HepG2 (cell line): Measurements from ENCODE around the gene RNASE7. TPM values are rescaled to one million over a fixed set of nuclear protein-coding genes. Genes with fewer than 3 reads are reported as not detected.

Experiments
- ETV5 ChIP-seq: IDR thresholded peaks from 2 replicates; pipeline ENCODE4 v1.6.1; 2018; ENCODE audit warnings: missing biosample characterization, missing genetic modification reagents, inconsistent platforms, borderline replicate concordance
- HOXA3 ChIP-seq: sonication (generic); formaldehyde crosslinking; IDR thresholded peaks from 2 replicates; pipeline ENCODE4 v1.5.0; 2020; ENCODE audit warnings: missing genetic modification reagents
- MED1 ChIP-seq: sonication (generic); formaldehyde crosslinking; IDR thresholded peaks from 2 replicates; pipeline ENCODE4 v1.4.0; 2020; ENCODE audit warnings: missing genetic modification reagents
- SRF ChIP-seq: IDR thresholded peaks from 2 replicates; pipeline ENCODE4 v1.6.1; 2011; ENCODE audit warnings: mild to moderate bottlenecking, low read depth, low read length, moderate library complexity
- TFE3 ChIP-seq: IDR thresholded peaks from 2 replicates; pipeline ENCODE4 v1.6.1; 2016
- TP53 ChIP-seq: sonication (generic); formaldehyde crosslinking; conservative IDR thresholded peaks from 2 replicates; pipeline ENCODE4 v1.4.0; 2020; ENCODE audit warnings: missing genetic modification reagents
- ZBTB42 ChIP-seq: sonication (generic); formaldehyde crosslinking; IDR thresholded peaks from 2 replicates; pipeline ENCODE4 v1.5.0; 2020; ENCODE audit warnings: mild to moderate bottlenecking, missing genetic modification reagents
- ZNF205 ChIP-seq: IDR thresholded peaks from 2 replicates; pipeline ENCODE4 v1.6.1; 2018; ENCODE audit warnings: missing biosample characterization, missing genetic modification reagents
- ZNF318 ChIP-seq: sonication (generic); formaldehyde crosslinking; IDR thresholded peaks from 2 replicates; pipeline ENCODE4 v1.4.0; 2020; ENCODE audit warnings: mild to moderate bottlenecking, missing genetic modification reagents
- ZNF790 ChIP-seq: sonication (generic); formaldehyde crosslinking; IDR thresholded peaks from 2 replicates; pipeline ENCODE4 v1.8.0; 2022; ENCODE audit warnings: missing genetic modification reagents, mild to moderate bottlenecking, borderline replicate concordance
- ZNF891 ChIP-seq: sonication (generic); formaldehyde crosslinking; IDR thresholded peaks from 2 replicates; pipeline ENCODE4 v1.5.0; 2020; ENCODE audit warnings: mild to moderate bottlenecking, missing genetic modification reagents
- polyA plus RNA-seq, 8 experiments: library from polyadenylated mRNA; depleted of rRNA in 3 of 8; stranded (reverse) in 7 of 8; unstranded in 1 of 8; fragments of >200 nt; fragmentation: Illumina TruSeq in 4 of 8; extraction: Trizol in 4 of 8; gene quantifications; 2 replicates each; pipeline versions ENCODE4 v1.2.1 to v1.2.3, GENCODE V29; 2011 to 2016; ENCODE audit warnings: low read depth in 4 of 8, missing spikeins in 1 of 8, mixed read lengths in 1 of 8; ENCODE audit not compliant: insufficient read depth in 1 of 8
- total RNA-seq, 5 experiments: library from RNA; depleted of rRNA; stranded (reverse); fragments of >200 nt; fragmentation: Illumina TruSeq; extraction: Trizol; gene quantifications; 2 replicates each; pipeline ENCODE4 v1.2.3, GENCODE V29; 2016; ENCODE audit warnings: low read depth in 1 of 5
- TF ChIP-seq, protein P1 (sequence below): fragments of 450-650 bp; IDR thresholded peaks from 2 replicates; pipeline ENCODE4 v1.6.1; 2017
- TF ChIP-seq, protein P2 (sequence below): sonication (generic); formaldehyde crosslinking; IDR thresholded peaks from 2 replicates; pipeline ENCODE4 v1.4.0; 2020; ENCODE audit warnings: mild to moderate bottlenecking, missing genetic modification reagents
- TF ChIP-seq, protein P3 (sequence below): sonication (generic); formaldehyde crosslinking; IDR thresholded peaks from 2 replicates; pipeline ENCODE4 v1.5.0; 2020; ENCODE audit warnings: mild to moderate bottlenecking, missing genetic modification reagents

RNASE7 gene
- total and polyA plus RNA-seq, 2 of the 13 experiments (the other 11 are each of a cell fraction or from before 2014, with no cell fraction given) = 0.04 TPM; not detected in 1

GRCh38 chr14:21071225-21072030 lies 29.3 kb downstream of the RNASE7 start (continued):
- TF ChIP-seq ZNF318 (CRISPR knock-in tag) (no peak), ETV5 (CRISPR knock-in tag) (peak; percentile 60), SRF (no peak), ZNF205 (CRISPR knock-in tag) (no peak), ZNF790 (CRISPR knock-in tag) (no peak), TP53 (CRISPR knock-in tag) (no peak), TFE3 (CRISPR knock-in tag) (no peak), MED1 (CRISPR knock-in tag) (no peak), ZBTB42 (no peak), HOXA3 (CRISPR knock-in tag) (no peak; the same call in 1 of the 2 replicates), ZNF891 (CRISPR knock-in tag) (no peak; the same call in 1 of the 2 replicates)
- TF ChIP-seq, protein P1, sequence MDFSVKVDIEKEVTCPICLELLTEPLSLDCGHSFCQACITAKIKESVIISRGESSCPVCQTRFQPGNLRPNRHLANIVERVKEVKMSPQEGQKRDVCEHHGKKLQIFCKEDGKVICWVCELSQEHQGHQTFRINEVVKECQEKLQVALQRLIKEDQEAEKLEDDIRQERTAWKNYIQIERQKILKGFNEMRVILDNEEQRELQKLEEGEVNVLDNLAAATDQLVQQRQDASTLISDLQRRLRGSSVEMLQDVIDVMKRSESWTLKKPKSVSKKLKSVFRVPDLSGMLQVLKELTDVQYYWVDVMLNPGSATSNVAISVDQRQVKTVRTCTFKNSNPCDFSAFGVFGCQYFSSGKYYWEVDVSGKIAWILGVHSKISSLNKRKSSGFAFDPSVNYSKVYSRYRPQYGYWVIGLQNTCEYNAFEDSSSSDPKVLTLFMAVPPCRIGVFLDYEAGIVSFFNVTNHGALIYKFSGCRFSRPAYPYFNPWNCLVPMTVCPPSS = no peak
- TF ChIP-seq, protein P2, sequence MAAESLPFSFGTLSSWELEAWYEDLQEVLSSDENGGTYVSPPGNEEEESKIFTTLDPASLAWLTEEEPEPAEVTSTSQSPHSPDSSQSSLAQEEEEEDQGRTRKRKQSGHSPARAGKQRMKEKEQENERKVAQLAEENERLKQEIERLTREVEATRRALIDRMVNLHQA (CRISPR knock-in tag) = no peak
- TF ChIP-seq, protein P3, sequence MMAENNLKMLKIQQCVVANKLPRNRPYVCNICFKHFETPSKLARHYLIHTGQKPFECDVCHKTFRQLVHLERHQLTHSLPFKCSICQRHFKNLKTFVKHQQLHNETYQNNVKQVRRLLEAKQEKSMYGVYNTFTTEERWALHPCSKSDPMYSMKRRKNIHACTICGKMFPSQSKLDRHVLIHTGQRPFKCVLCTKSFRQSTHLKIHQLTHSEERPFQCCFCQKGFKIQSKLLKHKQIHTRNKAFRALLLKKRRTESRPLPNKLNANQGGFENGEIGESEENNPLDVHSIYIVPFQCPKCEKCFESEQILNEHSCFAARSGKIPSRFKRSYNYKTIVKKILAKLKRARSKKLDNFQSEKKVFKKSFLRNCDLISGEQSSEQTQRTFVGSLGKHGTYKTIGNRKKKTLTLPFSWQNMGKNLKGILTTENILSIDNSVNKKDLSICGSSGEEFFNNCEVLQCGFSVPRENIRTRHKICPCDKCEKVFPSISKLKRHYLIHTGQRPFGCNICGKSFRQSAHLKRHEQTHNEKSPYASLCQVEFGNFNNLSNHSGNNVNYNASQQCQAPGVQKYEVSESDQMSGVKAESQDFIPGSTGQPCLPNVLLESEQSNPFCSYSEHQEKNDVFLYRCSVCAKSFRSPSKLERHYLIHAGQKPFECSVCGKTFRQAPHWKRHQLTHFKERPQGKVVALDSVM (CRISPR knock-in tag) = 0 out of 2 replicates have a peak, but pooled peaks have one; percentile 9
